RPMI8226 (cell line): ENCODE results near the gene TPD52L2.

Experiments used
- DNase-seq: peaks from one replicate; pipeline ENCODE4 v3.0.0-alpha.2; 2015

TPD52L2 gene

DNA sequence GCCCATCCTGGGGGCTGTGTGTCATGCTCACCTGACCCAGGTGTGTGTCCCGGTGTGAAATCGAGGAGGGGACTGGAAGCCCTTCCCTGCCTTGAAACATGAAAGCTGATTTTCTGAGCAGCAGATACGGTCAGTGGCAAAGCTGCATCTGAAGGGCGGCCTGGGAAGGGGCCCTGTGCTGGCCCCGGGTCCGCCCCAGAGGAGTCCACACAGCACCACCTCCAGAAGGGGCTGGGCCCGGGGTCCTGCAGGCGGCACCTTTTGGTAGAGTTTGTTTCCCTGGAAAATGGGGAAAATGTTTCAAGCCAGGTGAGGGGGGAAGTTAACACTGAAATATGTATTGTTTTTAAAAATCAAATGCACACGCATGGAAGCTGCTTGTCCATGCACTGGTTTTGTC is 70.4 kb downstream of the TPD52L2 start:
- no peak for DNase-seq

DNA sequence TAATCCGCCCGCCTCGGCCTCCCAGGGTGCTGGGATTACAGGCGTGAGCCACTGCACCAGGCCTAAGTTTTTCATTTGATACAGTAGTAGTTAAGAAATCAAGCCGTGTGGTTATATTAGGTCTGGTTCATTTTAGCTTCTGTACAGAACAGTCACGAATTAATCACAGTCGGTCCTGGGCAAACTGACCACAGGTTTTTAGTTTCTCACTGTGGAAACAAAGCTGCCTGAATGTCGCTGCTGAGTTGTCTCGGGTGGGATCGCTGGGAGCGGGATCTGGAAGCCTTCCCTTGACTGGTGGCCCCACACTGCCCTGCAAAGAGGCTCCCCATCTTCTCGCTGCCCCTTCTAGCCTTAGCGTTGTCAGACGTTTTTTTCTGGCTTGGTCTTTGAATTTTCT is 72.5 kb downstream of the TPD52L2 start:
- no peak for DNase-seq

DNA sequence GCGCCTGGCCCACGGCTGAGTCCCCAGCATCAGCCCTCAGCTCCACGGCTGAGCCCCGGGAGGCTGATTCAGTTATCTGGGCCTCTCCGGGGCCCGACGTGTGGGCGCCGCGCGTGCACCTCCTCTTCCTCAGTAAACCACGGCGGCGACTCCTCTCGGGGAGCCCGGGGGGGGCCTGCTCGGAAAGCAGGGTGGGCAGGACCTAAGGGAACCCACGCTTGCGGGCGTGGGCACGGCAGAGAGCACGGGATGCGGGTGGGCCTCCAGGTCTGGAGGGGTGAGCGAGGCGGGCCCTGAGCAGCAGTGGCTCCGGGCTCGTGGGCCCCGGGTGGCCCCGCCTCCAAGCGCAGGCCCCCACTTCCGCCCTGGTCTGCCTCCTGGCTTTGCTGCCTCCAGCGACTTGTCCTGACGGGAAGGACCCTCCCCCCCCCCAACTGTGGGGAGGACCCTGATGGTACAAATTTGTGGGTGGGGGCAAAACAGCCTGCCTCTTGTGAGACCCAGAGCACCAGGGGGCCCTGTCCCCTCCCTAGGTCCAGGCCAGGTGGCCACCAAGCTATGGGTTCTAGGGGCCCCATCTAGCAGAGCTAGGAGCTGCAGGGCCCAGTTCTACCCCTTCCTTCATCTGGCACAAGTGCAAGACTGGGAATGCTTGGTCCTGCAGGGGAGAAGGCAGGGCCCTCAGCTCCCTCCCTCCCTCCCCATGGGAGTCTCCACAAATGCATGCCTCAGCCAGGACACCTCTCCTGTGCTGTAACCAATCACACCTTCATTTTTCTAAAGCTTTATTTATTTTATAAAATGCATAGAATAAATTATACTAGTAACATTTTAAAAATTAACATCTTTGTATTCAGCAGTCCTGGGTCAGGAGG is 74.2 kb downstream of the TPD52L2 start:
- DNase-seq, result no peak

DNA sequence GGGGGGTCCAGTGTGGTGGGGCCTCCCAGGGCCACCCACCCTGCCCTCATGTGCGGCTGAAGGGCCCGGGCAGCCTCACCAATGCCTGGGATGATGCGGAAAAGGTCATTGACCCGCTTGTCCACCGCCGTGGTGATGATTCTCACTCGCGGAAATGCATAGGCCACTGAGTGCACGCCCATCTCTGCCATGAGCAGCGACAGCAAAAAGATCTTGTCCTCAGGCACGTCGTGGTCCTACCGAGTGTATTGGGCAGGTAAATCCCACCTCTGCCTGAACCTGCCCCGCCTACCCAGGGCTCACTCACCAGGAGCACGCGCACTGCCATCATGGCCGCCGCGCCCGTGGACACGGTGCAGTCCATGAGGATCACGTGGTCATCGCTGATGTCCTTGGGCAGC is 75.0 kb downstream of the TPD52L2 start:
- DNase-seq, result no peak

DNA sequence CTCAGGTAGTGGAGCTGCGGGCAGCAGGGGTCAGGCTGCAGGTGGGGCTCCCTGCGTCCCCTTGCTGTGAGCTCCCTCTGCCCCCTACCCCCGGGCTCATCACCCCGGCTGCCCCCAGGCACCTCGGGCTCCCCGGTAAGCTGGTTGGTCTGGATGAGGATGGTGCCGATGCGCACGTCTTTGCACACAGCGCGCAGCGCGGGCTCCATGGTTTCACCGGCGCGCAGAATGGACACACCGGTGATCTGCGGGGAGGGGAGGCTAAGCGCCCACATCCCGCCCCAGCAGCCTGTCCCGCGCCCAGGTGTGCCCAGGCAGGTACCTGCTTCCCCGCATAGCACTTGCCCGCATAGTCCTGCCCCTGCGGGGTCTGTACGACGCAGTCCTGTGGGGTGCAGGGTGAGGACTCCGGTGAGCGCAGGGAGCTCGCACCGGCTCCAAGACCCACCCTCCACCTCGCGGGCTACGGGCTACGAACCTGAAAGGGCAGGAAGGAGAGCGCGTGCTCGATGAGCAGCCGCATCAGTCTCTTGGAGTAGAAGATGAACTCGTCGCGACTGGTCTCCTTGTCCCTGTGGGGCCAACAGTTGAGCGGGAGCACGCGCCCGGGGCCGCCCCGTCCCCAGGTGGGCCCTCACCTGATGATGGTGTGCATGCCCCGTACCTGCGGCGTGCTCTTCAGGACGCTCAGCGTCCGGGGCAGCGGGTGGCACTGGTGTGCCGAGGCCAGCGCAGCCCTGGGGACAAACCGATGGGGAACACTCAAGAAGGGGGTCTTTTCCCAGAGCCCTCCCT is 75.6 kb downstream of the TPD52L2 start:
- no peak for DNase-seq
